ENCODE measurements around the gene ZNF385C.
"Not testable (repeated sequence)": the region's sequence is repeated elsewhere in the genome, so short reads cannot be mapped to it uniquely, and the experiment has no call there.

Gene ZNF385C, protein sequence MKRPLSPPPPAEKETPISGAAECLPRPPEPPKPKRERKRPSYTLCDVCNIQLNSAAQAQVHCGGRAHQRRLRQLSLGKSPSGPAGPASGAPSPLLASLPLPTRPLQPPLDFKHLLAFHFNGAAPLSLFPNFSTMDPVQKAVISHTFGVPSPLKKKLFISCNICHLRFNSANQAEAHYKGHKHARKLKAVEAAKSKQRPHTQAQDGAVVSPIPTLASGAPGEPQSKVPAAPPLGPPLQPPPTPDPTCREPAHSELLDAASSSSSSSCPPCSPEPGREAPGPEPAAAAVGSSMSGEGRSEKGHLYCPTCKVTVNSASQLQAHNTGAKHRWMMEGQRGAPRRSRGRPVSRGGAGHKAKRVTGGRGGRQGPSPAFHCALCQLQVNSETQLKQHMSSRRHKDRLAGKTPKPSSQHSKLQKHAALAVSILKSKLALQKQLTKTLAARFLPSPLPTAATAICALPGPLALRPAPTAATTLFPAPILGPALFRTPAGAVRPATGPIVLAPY

DNA sequence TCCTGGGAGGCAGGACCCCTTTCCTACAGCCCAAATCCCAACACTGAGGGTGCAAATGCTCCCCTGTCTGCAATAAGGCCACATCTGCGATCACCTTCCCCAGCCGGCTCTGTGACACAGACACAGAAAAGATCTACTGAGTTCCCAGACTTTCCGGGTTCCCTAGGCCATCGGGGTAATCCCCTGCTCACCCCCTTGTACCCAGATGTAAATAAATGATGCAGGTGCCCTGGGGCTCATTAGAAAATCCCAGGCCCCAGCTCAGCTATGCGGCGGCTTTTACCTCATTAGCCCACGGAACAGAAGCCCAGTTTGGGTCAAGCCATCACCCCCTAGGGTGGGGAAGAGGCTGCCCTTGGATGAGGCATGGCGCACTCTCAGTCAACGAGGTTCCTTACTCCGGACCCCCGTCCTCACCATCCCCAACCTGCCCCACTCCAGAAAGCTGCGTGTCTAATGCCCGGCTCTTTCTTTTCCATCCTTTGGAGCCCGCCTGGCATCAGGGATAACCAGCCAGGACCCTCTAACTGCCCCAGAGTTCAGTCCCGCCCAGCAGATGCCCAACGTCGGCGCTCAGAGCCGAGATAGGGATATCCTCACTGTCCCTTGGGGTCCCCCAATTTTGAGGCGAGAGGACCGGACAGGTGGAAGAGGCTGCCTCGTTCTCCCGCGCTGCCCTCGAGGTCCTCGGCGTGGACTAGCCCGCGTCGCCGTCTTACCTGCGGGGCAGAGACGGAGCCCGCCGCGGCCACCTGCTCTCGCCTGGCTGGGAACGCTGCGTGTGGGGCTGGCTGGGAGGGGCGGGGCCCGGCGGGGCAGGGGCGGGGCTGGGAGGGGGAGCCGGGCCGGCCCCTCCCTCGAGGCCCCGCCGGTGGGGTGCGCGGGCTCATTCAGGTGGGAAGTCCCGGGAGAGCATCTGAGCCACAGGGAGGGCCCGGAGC lies at the start of gene ZNF385C:
ZNF385C (minus strand) TSS at position 783 of the 941 bp plus-strand sequence. CDS start 35,417 bp downstream, outside the sequence.
- DNase-seq (ENCODE audit: low read depth): no peak

DNA sequence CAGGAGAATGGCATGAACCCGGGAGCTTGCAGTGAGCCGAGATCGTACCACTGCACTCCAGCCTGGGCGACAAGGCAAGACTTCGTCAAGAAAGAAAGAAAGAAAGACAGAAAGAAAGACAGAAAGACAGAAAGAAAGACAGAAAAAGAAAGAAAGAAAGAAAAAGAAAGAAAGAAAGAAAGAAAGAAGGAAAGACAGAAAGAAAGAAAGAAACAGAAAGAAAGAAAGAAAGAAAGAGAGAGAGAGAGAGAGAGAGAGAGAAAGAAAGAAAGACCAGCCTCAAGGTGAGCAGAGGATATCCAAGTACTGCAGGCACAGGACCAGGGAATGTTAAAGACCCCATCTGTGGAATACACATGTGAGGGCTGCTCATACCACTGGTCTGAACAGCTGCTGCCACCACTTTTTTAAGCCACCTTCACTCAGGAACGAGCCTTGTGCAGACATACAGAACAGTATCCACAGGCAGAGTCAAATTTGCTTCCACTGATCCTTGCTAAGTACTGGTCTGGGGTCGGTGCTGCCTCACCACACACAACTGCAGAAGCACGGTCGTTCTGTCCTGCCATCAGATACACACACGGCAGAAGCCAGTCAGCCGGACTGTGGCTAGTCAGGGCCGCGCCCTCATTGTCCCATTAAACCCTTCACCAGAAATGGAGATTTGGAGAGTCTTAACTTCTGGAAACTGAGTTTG lies 48.8 kb upstream of the ZNF385C start:
- DNase-seq (ENCODE audit: low read depth): no peak

DNA sequence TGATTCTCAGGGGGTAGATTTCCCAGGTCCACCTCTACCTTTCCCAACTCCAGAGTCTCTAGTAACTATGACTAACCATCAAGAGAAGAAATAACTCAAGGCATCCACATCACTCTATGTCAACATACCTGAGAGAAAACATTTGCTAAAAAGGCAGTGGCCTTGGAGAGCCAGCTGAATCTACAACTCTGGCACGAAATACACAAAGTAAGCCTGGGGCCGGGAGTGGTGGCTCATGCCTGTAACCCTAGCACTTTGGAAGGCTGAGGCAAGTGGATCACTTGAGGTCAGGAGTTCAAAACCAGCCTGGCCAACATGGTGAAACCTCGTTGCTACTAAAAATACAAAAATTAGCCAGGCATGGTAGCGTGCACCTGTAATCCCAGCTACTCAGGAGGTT lies 44.9 kb upstream of the ZNF385C start:
- DNase-seq (ENCODE audit: low read depth): not testable (repeated sequence)

DNA sequence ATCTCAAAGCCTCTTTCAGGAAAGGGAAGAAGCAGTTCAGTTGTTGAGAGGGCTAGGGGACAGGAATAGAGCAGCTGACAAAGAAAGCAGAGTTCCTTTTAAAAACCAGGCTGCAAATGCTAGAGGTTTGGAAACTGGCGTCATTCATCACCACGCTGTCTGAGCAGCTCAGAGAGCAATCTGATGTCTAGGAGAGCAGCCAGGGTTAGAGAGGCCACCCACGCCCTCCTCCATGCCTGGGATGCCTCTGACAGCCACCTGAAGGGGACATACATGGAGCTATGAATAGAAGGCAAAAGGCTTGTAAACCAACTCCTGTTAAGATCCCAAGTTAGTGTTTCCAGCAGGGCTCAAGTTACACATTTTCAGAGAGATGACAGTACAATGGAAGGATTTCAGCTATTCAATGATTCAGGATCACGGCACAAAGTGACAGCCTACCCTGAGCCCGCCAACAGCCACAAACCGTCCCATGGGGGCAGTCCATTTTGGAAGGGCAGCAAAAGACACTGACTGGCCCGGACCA lies 44.2 kb upstream of the ZNF385C start:
- no peak for DNase-seq (ENCODE audit: low read depth)

DNA sequence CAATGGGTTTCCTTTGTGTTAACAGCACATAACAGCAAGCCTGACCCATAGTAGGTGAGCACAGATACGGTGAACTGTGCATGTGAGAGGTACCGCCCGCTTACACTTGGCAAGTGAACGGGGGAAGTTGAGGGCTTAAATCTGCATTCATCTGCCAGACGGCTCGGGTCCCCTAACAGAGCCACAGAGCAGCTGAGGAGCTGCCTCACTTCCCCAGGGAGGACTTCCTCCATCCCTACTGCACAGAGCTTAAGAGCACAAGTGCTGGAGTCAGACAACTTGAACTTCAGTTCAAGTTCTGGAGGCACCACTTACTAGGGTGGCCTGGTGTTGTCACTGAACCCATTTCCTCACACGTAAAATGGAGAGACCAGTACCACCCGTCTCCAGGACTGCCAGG lies 43.1 kb upstream of the ZNF385C start:
- DNase-seq (ENCODE audit: low read depth): no peak

DNA sequence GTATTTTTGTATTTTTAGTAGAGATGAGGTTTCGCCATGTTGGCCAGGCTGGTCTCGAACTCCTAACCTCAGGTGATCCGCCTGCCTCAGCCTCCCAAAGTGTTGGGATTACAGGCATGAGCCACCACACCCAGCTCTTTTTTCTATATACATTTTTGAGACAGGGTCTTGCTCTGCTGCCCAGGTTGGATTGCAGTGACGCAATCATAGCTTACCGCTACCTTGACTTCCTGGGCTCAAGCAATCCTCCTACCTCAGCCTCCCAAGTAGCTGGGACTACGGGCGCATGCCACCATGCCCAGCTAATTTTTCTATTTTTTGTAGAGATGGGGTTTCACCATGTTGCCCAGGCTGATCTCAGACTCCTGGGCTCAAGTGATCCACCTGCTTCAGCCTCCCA lies 42.4 kb upstream of the ZNF385C start:
- not testable (repeated sequence) for DNase-seq (ENCODE audit: low read depth)

DNA sequence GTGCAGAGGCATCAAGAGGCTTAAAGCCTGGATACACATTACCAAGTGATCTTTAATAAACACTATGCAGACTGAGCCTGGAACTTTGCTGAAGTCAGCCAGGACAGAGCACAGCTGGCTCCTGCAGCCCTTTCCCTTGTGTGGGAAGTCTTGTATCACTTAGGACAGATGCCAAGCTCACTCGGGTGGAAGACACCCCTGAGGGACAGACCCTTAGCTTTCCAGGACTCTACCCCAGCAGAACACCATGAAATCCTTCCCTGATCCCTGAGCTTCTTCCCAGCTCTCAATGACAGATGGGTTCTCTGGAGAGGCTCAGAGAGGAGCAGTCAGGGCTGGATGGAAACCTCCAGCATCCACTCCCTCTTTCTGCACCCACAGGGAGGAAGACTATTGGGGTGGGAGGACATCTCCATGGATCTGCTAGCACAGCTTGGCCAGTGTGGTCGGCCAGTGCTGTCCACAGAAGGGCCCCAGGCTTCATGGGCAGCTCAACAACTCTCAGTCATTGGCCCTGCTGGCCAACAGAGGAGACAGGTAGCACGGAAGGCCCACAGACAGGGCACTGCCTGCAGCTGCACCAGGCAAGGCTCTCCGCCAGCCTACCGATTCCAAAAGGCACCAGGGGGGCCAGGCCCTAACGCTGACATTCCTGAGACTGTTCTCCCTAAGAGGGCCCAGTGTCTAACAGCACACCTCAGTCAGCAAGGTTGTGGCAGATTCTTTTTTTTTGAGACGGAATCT lies 40.6 kb upstream of the ZNF385C start:
- no peak for DNase-seq (ENCODE audit: low read depth)

DNA sequence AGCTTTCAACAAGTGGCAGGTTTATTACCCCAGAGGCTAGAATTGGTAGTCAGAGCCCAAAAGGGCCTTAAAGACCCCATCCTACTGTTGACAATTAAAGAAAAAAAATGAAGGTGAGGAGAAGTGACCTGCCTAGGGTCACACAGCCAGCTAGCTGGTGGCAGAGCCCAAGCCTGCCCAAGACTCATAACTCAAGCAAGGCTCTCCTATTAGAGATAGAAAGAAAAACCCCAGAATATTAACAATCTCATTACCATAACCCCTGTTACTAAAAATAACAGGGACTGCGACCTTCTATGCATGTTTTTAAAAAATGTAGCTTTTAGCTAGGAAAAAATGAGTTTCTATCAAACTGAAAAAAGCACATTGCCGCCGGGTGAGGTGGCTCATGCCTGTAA lies 38.4 kb upstream of the ZNF385C start:
- no peak for DNase-seq (ENCODE audit: low read depth)

DNA sequence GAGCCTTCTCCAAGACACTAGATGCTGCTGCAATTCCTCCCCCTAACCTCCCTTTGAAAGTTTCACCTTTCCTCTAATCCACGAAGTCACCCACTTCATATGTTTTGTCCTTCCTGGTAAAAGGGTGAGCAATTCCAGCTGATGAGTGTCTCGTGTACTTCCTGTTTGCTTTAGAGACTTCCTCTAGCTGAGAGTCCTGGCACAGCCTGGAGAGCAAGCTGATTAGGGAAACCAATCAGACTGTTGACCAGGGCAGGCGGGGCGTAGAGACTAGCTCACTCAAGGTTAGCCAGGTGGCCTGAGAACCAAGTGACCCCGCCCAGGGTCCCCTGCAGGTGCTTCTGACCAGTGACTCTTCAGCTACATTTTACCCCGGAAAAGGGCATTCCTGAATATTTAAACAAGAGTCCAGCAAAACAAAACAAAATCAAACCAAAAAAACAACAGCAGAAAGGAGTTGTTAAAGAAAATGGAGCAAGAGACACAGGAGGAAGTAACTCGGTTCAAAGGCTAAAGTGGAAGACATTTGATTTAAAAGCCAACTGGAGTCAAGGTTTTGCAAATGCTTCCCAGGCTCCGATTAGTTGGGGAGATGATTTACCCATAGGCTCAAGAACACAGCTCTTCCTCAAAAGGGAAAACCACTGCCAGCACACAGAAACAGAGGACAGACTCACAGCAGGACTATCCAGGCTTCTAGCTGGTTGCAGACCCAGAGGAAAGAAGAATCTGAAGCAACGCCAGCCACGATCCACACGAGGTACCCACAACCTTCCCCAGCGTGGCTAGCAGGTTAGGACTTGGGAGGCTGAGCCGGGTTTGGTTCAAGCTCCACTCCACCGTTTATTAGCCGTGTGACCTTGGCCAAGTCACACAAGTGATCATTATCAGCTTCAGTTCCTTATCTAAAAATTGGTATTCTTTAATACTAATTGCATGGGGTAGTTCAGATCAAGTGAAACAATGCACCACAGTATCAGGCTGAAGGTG lies 37.7 kb upstream of the ZNF385C start:
- DNase-seq (ENCODE audit: low read depth): no peak

DNA sequence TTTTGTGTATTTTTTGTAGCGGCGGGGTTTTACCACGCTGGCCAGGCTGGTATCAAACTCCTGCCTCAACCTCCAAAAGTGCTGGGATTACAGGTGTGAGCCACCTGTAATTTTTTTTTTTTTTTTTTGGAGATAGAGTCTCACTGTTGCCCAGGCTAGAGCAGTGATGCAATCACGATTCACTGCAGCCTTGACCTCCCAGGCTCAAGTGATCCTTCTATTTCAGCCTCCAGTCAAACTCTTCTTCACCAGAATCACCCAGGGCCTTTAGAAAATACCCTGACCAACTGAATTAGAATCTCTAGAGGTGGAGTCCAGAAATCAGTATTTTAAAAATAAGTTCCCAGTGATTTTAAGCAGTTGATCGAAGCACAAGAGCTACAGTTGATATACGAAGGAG lies 36.9 kb upstream of the ZNF385C start:
- DNase-seq (ENCODE audit: low read depth): no peak

DNA sequence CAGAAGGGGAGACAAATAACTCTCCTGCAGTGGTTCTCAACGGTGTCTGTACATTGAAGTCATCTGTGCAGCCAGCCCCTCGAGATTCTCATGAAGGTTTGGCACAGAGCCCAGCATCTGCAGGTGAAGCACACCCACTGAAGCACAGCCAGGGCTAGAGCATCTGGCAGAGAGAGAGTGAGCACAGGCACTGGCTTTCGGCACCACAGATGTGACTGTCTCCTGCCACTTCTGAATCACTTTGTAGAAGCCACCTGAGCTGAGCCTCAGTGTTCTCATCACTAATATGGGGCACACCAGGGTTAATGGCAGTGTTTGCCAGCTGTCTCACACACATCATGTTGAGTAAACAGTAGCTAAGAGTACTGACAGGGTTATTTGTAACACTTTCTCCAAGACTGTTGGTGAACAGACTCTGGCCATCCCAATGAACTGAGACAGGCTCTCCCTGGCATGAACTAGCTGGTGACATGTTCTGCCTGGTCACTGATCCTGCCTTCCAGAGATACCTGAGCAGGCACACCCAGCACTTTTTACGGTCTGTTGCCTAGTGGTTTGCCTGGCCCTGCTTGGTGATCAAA lies 35.3 kb upstream of the ZNF385C start:
- no peak for DNase-seq (ENCODE audit: low read depth)

DNA sequence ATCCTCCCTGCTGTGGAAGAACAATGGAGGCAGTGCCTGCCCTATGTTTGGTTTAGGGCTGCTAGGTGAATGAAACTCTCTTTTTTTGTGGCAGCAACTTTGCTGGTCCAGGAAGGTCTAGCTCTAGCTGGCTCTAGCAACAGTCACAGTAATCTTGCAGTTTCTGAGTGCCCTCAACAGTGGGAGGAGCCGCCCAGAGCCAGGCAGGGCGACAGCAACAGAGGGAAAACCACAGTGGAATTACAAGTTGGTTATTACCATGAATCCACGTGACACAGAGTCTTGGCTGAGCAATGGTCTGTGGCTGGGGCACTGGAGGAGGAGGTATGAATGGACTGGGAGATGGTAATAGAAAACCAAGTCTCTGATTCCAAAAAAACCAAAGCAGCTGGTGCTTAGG lies 34.7 kb upstream of the ZNF385C start:
- DNase-seq (ENCODE audit: low read depth): no peak

DNA sequence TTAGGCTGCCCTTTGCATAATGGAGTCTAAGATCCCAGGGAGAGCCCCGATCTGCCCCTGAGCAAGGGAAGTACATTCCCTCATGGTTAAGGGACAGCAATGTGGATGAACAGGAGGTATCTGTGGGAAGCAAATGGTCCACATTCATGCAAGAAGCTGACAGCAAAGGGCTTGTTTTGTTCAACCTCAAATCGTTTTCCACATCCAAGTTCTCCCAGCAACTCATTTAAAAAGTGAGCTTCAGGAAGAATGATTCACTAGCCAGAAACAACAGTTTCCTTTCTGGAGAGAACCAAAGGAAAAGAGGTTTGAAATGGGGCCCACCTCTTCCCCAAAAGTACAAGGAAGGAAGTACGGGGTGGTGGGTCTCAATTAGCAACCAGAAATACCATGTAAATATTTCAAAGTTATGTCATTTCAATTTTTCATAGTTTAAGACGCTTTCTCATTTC lies 33.7 kb upstream of the ZNF385C start:
- DNase-seq (ENCODE audit: low read depth): no peak

DNA sequence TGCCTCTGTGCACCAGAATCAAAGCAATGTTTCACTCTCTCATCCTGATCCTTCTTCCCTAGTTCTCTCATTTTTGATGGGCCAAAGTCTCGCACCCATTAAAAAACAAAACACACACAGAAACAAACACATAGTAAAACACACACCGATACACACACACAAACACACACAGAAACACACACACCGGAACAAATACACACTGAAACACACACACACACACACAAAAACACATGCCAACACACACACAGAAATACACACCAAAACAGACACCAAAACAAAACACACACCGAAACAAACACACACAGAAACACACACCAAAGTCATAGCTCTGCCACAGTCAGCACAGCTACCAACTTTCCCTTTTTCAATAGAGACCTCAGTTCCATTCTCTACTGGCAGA lies 33.0 kb upstream of the ZNF385C start:
- DNase-seq (ENCODE audit: low read depth): no peak

DNA sequence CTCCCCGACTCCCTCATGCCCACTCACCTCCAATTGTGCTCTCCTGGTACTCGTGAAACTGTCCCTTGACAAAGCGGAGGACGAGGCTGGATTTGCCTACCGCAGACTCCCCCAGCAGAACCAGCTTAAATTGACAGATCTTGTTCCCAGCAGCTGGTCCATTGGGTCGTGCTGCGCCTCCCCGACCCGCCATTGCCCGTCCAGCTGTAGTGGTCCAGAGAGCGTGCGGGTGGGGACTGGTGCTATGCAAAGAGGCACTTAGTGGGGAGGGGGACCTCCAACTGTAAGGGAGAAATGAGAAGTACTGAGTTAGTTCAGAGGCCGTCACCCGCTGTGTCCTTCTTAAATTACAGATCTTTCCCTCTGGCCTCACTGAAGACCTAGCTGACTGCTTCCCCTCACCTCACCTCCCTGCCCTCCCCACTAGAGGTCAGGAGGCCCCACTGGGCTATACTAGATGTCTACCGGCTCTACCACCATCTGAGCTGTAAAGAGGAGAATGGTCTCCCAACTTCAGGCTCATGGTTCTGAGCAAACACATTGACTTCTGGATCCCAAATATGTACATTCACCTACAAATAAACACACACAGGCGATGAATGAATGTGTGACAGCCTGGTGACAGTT lies 32.1 kb upstream of the ZNF385C start:
- DNase-seq (ENCODE audit: low read depth): no peak

DNA sequence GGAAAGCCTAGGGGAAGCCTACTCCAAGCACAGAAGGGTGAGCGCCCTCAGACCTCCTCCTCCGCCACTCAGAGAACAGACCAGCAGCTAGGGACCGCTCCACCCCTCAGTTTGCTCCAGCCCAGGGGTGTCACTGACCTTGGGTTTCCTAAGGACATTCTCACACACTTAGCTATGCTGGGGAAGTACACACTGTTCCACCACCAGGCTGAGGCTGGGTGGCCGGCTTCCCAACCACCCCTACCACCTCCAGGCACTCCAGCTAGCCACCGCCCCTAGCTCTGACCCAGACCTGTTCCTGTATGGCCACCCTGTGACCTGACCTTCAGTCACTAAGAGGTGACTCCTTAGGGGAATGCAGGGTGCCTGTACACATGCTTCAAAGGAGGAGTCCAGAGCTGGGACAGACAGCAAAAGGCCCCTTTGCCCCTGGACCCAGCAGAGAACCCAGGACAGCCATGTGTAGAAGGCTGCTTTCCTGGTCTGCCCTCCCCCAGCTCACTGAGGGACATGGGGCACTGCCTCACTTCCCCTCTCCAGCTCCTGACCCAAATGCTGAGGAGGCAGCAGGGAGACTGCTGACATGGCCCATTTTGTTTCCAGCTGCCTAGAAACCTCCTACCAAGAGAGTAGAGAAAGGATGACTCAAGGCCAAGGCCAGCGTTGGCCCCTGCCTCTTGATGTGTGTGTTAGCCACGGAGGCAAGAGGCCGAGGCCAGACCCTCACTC lies 31.0 kb upstream of the ZNF385C start:
- no peak for DNase-seq (ENCODE audit: low read depth)

DNA sequence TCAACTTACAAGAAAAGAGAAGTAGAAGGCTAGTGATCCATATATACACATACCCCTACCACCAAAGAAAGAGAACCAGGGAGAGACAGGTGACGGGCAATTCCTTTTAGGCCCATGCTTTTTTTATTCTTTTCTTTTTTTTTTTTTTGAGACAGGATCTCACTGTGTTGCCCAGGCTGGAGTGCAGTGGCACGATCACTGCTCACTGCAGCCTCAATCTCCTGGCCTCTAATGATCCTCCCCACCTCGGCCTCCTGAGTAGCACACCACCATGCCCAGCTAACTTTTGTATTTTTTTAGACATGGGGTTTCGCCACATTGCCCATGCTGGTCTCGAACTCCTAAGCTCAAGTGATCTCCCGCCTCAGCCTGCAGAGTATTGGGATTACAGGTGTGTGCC lies 29.1 kb upstream of the ZNF385C start:
- DNase-seq (ENCODE audit: low read depth): no peak

DNA sequence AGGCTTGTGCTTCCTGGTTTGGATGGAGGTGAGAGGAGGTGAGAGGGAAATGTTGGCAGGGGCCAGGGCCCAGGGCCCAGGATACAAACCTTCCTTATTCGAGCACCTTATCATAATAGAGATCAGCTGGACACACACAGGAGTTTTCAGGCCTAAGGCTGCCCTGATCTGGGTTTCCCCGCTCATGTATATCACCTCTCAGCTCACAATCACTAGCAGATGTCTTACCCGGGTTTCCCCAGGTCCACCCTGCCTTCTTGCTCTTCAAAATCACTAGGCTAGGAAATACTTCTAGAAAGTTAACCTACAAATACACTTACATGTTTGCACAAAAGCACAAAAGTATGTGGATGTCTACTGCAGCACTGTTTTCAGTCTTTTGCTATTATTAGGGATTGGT lies 28.6 kb upstream of the ZNF385C start:
- no peak for DNase-seq (ENCODE audit: low read depth)

Data from fibroblast of the conjunctiva (primary cell).